ENCODE measurements around the gene LYPD6B. TPM values are rescaled to one million over a fixed set of nuclear protein-coding genes. Genes with fewer than 3 reads are reported as not detected.

Gene LYPD6B
- total and polyA plus RNA-seq, 2 donors from 2014 or later, result 9.4 to 17.6 TPM

DNA sequence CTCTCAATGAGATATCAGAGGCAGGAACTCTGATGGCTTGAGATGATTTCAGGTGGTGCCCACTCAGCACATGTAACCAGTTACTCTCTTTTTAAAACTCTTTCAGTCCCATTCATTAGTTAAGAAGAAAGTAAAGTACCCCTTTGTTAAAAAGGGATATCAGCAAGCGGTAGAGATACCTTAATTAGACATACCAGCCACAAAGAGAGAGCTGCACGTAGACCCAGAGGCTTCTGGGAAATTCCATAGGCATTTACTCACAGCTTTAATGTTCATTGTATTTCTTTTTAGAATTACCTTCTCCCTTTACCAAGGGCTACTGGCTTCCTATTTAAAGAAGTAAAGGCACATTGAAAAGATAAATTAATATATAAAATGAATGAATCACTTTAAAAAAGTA lies 63.3 kb downstream of the LYPD6B start:
- Histone ChIP-seq H3K4me1 (ENCODE audit: control insufficient read depth in 2 of 3, insufficient read depth in 2 of 3, low read depth in 1 of 3, low read length in 3 of 3) (peaks cover 0 to 2% (median 0%) of the 10 kb centered on the region in 3 donors), H3K27ac (ENCODE audit: low read depth in 2 of 2, low read length in 2 of 2) (no peak overlapping the region), H3K36me3 (ENCODE audit: control insufficient read depth in 2 of 3, insufficient read depth in 3 of 3, low read length in 3 of 3) (no peaks in the 10 kb centered on the region), H3K9ac (ENCODE audit: low read length in 3 of 3) (no peak overlapping the region), H3K9me3 (ENCODE audit: control insufficient read depth in 2 of 3, insufficient read depth in 1 of 3, low read length in 3 of 3) (no peaks in the 10 kb centered on the region), H3K4me3 (ENCODE audit: low read length in 3 of 3) (no peak overlapping the region), H3K27me3 (ENCODE audit: control insufficient read depth, insufficient read depth, low read length) (no peaks in the 10 kb centered on the region)
- FAIRE-seq, result no peak
- intact Hi-C loops (cut with DNase I), result no loop called here
- no peak for DNase-seq
- no peak for TF ChIP-seq CTCF (IDR thresholded peaks at IDR 0.05; ENCODE audit: borderline replicate concordance, extremely low read depth, insufficient read depth)

DNA sequence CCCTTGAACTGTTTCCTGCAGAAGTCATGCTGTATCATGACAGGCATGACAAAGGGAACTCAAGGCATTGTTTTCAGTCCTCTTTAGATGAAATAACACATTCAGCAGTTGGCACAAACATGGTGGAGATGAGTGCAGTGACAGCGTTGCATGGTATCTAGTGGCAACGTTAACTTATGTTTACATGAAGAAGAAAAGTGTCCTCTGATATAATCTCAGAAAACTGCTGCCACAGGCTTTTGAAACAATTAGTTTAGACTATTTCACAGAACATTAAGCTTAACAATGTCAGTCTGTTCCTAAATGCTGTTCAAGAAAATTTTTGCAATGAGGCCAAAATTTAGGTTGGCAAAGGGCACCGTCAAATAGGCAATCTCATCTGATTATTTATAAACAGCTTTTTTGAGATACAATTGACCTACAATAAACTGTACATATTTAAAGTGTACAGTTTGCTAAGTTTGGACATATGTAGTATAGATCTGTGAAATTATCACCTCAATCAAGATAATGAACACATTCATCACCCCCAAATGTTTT lies 64.7 kb downstream of the LYPD6B start:
- DNase-seq, result no peak
- no peak overlapping the region for H3K4me3 ChIP-seq (ENCODE audit: low read length in 3 of 3)

DNA sequence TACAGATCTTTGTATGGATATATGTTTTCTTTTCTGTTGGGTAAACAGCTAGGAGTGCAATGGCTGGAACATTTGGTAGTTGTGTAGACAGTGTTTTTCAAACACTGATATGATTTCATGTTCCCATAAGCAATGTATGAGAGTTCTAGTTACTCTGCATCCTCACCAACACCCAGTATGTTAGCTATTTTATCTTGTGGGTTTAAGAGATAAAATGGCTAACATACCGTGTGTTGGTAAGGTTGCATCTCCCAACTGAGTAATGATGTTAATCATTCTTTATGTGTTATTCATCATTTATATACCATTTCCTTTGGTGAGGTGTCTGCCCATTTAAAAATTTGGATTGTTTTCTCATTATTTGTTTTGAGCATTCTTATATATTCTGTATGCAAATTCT lies 65.7 kb downstream of the LYPD6B start:
- DNase-seq (no peak), FAIRE-seq (no peak)
- no peaks in the 10 kb centered on the region for H3K27me3 ChIP-seq (ENCODE audit: control insufficient read depth, insufficient read depth, low read length)
- peaks cover 0 to 2% (median 0%) of the 10 kb centered on the region in 3 donors for H3K4me1 ChIP-seq (ENCODE audit: control insufficient read depth in 2 of 3, insufficient read depth in 2 of 3, low read depth in 1 of 3, low read length in 3 of 3)
- no peak for TF ChIP-seq CTCF (IDR thresholded peaks at IDR 0.05; ENCODE audit: borderline replicate concordance, extremely low read depth, insufficient read depth)
- intact Hi-C loops (cut with DNase I), result no loop called here
- no peaks in the 10 kb centered on the region for H3K36me3 ChIP-seq (ENCODE audit: control insufficient read depth in 2 of 3, insufficient read depth in 3 of 3, low read length in 3 of 3)
- H3K9me3 ChIP-seq (ENCODE audit: control insufficient read depth in 2 of 3, insufficient read depth in 1 of 3, low read length in 3 of 3), result peaks cover 0 to 2% (median 0%) of the 10 kb centered on the region in 3 donors
- H3K9ac ChIP-seq (ENCODE audit: low read length in 3 of 3), result no peak overlapping the region
- no peak overlapping the region for H3K27ac ChIP-seq (ENCODE audit: low read depth in 2 of 2, low read length in 2 of 2)
- no peak overlapping the region for H3K4me3 ChIP-seq (ENCODE audit: low read length in 3 of 3)

More for the DNA sequence above, 64.7 kb downstream of the LYPD6B start:
- Histone ChIP-seq H3K27me3 (ENCODE audit: control insufficient read depth, insufficient read depth, low read length) (no peaks in the 10 kb centered on the region), H3K9ac (ENCODE audit: low read length in 3 of 3) (no peak overlapping the region), H3K27ac (ENCODE audit: low read depth in 2 of 2, low read length in 2 of 2) (no peak overlapping the region), H3K4me1 (ENCODE audit: control insufficient read depth in 2 of 3, insufficient read depth in 2 of 3, low read depth in 1 of 3, low read length in 3 of 3) (peaks cover 0 to 2% (median 0%) of the 10 kb centered on the region in 3 donors), H3K9me3 (ENCODE audit: control insufficient read depth in 2 of 3, insufficient read depth in 1 of 3, low read length in 3 of 3) (peaks cover 0 to 2% (median 0%) of the 10 kb centered on the region in 3 donors), H3K36me3 (ENCODE audit: control insufficient read depth in 2 of 3, insufficient read depth in 3 of 3, low read length in 3 of 3) (no peaks in the 10 kb centered on the region)
- intact Hi-C loops (cut with DNase I), result no loop called here
- no peak for TF ChIP-seq CTCF (IDR thresholded peaks at IDR 0.05; ENCODE audit: borderline replicate concordance, extremely low read depth, insufficient read depth)
- FAIRE-seq, result no peak

DNA sequence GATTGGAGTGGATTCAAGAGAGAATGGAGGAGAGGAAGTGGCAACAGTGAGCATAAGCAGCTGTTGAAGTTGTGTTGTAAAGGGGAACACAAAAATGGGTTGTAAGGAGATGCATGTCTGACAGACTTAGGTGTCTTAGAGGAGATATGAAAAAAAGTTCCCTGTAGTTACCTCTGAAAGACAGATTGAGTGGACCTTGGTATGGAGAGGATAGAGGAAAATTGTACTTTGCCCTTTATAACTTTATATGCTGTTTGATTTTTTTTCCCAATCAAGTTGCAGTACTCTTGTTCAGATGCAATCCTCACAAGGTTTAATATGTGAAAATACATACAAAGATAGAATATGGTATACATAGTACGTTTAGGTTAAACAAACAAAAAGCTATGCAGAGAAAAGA lies 73.6 kb downstream of the LYPD6B start:
- TF ChIP-seq CTCF (IDR thresholded peaks at IDR 0.05; ENCODE audit: borderline replicate concordance, extremely low read depth, insufficient read depth), result no peak
- H3K9ac ChIP-seq (ENCODE audit: low read length in 3 of 3), result no peak overlapping the region
- H3K4me1 ChIP-seq (ENCODE audit: control insufficient read depth in 2 of 3, insufficient read depth in 2 of 3, low read depth in 1 of 3, low read length in 3 of 3), result no peaks in the 10 kb centered on the region
- DNase-seq (no peak), FAIRE-seq (no peak)
- H3K9me3 ChIP-seq (ENCODE audit: control insufficient read depth in 2 of 3, insufficient read depth in 1 of 3, low read length in 3 of 3), result peaks cover 0 to under 1% (median 0%) of the 10 kb centered on the region in 3 donors
- no peak overlapping the region for H3K27ac ChIP-seq (ENCODE audit: low read depth in 2 of 2, low read length in 2 of 2)
- intact Hi-C loops (cut with DNase I), result no loop called here
- no peaks in the 10 kb centered on the region for H3K27me3 ChIP-seq (ENCODE audit: control insufficient read depth, insufficient read depth, low read length)
- H3K36me3 ChIP-seq (ENCODE audit: control insufficient read depth in 2 of 3, insufficient read depth in 3 of 3, low read length in 3 of 3), result no peaks in the 10 kb centered on the region
- no peak overlapping the region for H3K4me3 ChIP-seq (ENCODE audit: low read length in 3 of 3)

Measured in kidney (tissue), 14 donors.